GM12878 (cell line): Measurements from ENCODE around the gene SLC28A1. TPM values are rescaled to one million over a fixed set of nuclear protein-coding genes. Genes with fewer than 3 reads are reported as not detected.
A peak's percentile ranks its signal among the peaks of the same experiment; 100 is the strongest.

ENCODE experiments used
- BRCA1 ChIP-seq: IDR thresholded peaks from 2 replicates; pipeline ENCODE4 v1.6.1; 2011; ENCODE audit warnings: low read depth, low read length, improper control_type of control experiment
- CREM ChIP-seq: IDR thresholded peaks from 2 replicates; pipeline ENCODE4 v1.6.1; 2014; ENCODE audit warnings: antibody characterized with exemption, low read depth
- IKZF2 ChIP-seq, 2 experiments: fragments of 450-650 bp; IDR thresholded peaks; 2 replicates each; pipeline ENCODE4 v1.6.1; 2017; ENCODE audit warnings: mild to moderate bottlenecking in 2 of 2, moderate library complexity in 2 of 2
- IRF4 ChIP-seq: IDR thresholded peaks from 2 replicates; pipeline ENCODE4 v1.6.1; 2011; ENCODE audit warnings: low read depth, low read length
- KLF5 ChIP-seq: fragments of 450-650 bp; IDR thresholded peaks from 2 replicates; pipeline ENCODE4 v1.6.1; 2014; ENCODE audit warnings: mild to moderate bottlenecking; ENCODE audit not compliant: partially characterized antibody
- LARP7 ChIP-seq: fragments of 450-650 bp; IDR thresholded peaks from 2 replicates; pipeline ENCODE4 v1.6.1; 2017; ENCODE audit warnings: mild to moderate bottlenecking
- MYB ChIP-seq: fragments of 150-350 bp; IDR thresholded peaks from 2 replicates; pipeline ENCODE4 v1.6.1; 2014; ENCODE audit warnings: mild to moderate bottlenecking, low read depth, low read length, borderline replicate concordance
- MYC ChIP-seq: IDR thresholded peaks from 2 replicates; pipeline ENCODE4 v1.6.1; 2011; ENCODE audit warnings: mild to moderate bottlenecking, low read length, moderate library complexity, inconsistent platforms; ENCODE audit not compliant: insufficient read depth, insufficient replicate concordance, insufficient read length, severe bottlenecking
- NBN ChIP-seq: fragments of 450-650 bp; IDR thresholded peaks from 2 replicates; pipeline ENCODE4 v1.6.1; 2016
- NR2F1 ChIP-seq: fragments of 450-650 bp; conservative IDR thresholded peaks from 2 replicates; pipeline ENCODE4 v1.6.1; 2017; ENCODE audit warnings: mild to moderate bottlenecking
- POU2F2 ChIP-seq: IDR thresholded peaks from 3 replicates; pipeline ENCODE4 v1.6.1; 2011; ENCODE audit warnings: low read depth, mild to moderate bottlenecking, low read length, borderline replicate concordance
- RUNX3 ChIP-seq: IDR thresholded peaks from 2 replicates; pipeline ENCODE4 v1.6.1; 2012; ENCODE audit warnings: low read length, inconsistent platforms
- SIX5 ChIP-seq: IDR thresholded peaks from 2 replicates; pipeline ENCODE4 v1.6.1; 2011; ENCODE audit warnings: mild to moderate bottlenecking, low read depth, low read length, moderate library complexity; ENCODE audit not compliant: severe bottlenecking
- TCF3 ChIP-seq: IDR thresholded peaks from 2 replicates; pipeline ENCODE4 v1.6.1; 2012; ENCODE audit warnings: low read depth, mild to moderate bottlenecking, low read length, borderline replicate concordance; ENCODE audit not compliant: insufficient read depth
- ZNF24 ChIP-seq: fragments of 450-650 bp; IDR thresholded peaks from 2 replicates; pipeline ENCODE4 v1.6.1; 2017; ENCODE audit warnings: antibody characterized with exemption, mild to moderate bottlenecking
- ZSCAN29 ChIP-seq: fragments of 450-650 bp; IDR thresholded peaks from 2 replicates; pipeline ENCODE4 v1.6.1; 2017; ENCODE audit warnings: mild to moderate bottlenecking, moderate library complexity
- polyA plus RNA-seq, 11 experiments: library from polyadenylated mRNA; depleted of rRNA in 4 of 11; unstranded in 6 of 11; stranded (reverse) in 5 of 11; fragments of >200 nt; fragmentation: Nextera tagmentation in 4 of 11; fragmentation: Illumina TruSeq in 1 of 11; extraction: Ambion mirVana in 4 of 11; extraction: Trizol in 1 of 11; gene quantifications; 1 replicate in 1 of 11; 2 replicates in 10 of 11; pipeline versions ENCODE4 v1.2.1 to v1.2.3, GENCODE V29; 2011 to 2016; ENCODE audit warnings: inconsistent platforms in 2 of 11, missing spikeins in 2 of 11, low read depth in 1 of 11
- total RNA-seq, 4 experiments: library from RNA; depleted of rRNA in 3 of 4; stranded (reverse); fragments of >200 nt in 3 of 4; fragmentation: Illumina TruSeq in 1 of 4; extraction: Trizol in 1 of 4; gene quantifications; 2 replicates each; pipeline versions ENCODE4 v1.2.1 to v1.2.3, GENCODE V29; 2013 to 2021
- TF ChIP-seq, protein P1 (sequence below): fragments of 450-650 bp; conservative IDR thresholded peaks from 2 replicates; pipeline ENCODE4 v1.6.1; 2017; ENCODE audit warnings: mild to moderate bottlenecking, moderate library complexity
- TF ChIP-seq, protein P2 (sequence below): fragments of 450-650 bp; IDR thresholded peaks from 2 replicates; pipeline ENCODE4 v1.6.1; 2018; ENCODE audit warnings: borderline replicate concordance, mild to moderate bottlenecking; ENCODE audit not compliant: partially characterized antibody
- TF ChIP-seq, protein P3 (sequence below): fragments of 450-650 bp; IDR thresholded peaks from 2 replicates; pipeline ENCODE4 v1.6.1; 2016; ENCODE audit warnings: mild to moderate bottlenecking
- TF ChIP-seq, protein P4 (sequence below): fragments of 450-650 bp; IDR thresholded peaks from 2 replicates; pipeline ENCODE4 v1.6.1; 2014; ENCODE audit warnings: mild to moderate bottlenecking
- TF ChIP-seq, protein P5 (sequence below): fragments of 450-650 bp; IDR thresholded peaks from 2 replicates; pipeline ENCODE4 v1.6.1; 2017; ENCODE audit warnings: borderline replicate concordance

Gene SLC28A1
- total and polyA plus RNA-seq, 10 of the 15 experiments (the other 5 are each of a cell fraction or from before 2014, with no cell fraction given): not detected

DNA sequence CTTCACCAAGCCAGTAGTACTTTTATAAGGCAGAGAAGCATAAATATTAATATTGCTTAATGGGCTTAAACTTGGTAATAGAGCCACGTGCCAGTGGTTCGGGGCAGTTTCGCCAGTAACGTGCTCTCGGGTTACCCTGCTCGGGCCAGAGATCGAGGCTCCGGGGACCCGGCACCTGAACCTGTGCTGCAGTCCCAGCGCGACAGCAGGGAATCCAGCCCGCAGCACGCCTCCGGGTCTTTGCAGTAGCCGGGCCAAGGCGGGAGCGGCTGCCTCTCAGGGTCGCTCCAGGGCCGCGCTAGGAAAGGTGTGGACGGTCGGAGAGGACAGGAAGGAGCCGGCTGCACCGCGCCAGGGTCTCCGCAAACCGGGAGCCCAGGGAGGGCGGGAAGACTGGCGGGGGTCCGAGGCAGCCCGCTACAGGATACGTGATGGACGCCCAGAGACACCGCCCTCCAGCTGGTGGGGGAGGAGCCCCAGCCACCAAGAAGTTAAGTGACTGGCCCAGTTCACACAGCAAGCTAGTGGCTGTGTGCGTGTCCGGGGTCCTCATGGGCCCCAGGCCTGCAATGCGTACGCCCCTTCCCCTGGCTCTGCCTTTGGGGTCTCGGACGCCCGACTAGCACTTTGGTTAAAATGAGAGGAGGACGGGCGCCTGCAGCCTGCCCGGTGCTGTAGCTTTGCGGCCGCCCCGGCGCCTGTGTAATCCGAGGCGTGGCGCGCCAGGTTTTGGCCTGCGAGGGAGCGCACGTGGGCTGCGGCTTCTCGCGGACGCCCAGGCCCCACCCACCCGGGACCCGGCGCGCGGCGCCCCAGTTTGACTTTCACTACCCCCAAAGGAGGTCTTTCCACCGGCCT is 96.0 kb downstream of the SLC28A1 start (continued):
- TF ChIP-seq LARP7 (peak; percentile 72; the same call in 1 of the 2 replicates), SIX5 (no peak), KLF5 (peak; percentile 49), MYC (peak; percentile 54), MYB (no peak), NBN (peak; percentile 66; the same call in 1 of the 2 replicates), IKZF2 (IDR thresholded peaks at IDR 0.05) (peak in 1 of 2 experiments; percentile 51; a peak in 1 of 4 replicates), ZSCAN29 (peak; percentile 83), IRF4 (0 out of 2 replicates have a peak, but pooled peaks have one; percentile 3), CREM (peak; percentile 60), TCF3 (peak; percentile 67), NR2F1 (peak; percentile 95), BRCA1 (no peak), RUNX3 (peak; percentile 73), POU2F2 (0 out of 3 replicates have a peak, but pooled peaks have one; percentile 13), ZNF24 (0 out of 2 replicates have a peak, but pooled peaks have one; percentile 26)
- TF ChIP-seq, protein P1, sequence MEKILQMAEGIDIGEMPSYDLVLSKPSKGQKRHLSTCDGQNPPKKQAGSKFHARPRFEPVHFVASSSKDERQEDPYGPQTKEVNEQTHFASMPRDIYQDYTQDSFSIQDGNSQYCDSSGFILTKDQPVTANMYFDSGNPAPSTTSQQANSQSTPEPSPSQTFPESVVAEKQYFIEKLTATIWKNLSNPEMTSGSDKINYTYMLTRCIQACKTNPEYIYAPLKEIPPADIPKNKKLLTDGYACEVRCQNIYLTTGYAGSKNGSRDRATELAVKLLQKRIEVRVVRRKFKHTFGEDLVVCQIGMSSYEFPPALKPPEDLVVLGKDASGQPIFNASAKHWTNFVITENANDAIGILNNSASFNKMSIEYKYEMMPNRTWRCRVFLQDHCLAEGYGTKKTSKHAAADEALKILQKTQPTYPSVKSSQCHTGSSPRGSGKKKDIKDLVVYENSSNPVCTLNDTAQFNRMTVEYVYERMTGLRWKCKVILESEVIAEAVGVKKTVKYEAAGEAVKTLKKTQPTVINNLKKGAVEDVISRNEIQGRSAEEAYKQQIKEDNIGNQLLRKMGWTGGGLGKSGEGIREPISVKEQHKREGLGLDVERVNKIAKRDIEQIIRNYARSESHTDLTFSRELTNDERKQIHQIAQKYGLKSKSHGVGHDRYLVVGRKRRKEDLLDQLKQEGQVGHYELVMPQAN: peak; percentile 98
- TF ChIP-seq, protein P2, sequence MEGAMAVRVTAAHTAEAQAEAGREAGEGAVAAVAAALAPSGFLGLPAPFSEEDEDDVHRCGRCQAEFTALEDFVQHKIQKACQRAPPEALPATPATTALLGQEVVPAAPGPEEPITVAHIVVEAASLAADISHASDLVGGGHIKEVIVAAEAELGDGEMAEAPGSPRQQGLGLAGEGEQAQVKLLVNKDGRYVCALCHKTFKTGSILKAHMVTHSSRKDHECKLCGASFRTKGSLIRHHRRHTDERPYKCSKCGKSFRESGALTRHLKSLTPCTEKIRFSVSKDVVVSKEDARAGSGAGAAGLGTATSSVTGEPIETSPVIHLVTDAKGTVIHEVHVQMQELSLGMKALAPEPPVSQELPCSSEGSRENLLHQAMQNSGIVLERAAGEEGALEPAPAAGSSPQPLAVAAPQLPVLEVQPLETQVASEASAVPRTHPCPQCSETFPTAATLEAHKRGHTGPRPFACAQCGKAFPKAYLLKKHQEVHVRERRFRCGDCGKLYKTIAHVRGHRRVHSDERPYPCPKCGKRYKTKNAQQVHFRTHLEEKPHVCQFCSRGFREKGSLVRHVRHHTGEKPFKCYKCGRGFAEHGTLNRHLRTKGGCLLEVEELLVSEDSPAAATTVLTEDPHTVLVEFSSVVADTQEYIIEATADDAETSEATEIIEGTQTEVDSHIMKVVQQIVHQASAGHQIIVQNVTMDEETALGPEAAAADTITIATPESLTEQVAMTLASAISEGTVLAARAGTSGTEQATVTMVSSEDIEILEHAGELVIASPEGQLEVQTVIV: peak; percentile 24
- TF ChIP-seq, protein P3, sequence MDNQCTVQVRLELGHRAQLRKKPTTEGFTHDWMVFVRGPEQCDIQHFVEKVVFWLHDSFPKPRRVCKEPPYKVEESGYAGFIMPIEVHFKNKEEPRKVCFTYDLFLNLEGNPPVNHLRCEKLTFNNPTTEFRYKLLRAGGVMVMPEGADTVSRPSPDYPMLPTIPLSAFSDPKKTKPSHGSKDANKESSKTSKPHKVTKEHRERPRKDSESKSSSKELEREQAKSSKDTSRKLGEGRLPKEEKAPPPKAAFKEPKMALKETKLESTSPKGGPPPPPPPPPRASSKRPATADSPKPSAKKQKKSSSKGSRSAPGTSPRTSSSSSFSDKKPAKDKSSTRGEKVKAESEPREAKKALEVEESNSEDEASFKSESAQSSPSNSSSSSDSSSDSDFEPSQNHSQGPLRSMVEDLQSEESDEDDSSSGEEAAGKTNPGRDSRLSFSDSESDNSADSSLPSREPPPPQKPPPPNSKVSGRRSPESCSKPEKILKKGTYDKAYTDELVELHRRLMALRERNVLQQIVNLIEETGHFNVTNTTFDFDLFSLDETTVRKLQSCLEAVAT: peak; percentile 36; the same call in 1 of the 2 replicates
- TF ChIP-seq, protein P4, sequence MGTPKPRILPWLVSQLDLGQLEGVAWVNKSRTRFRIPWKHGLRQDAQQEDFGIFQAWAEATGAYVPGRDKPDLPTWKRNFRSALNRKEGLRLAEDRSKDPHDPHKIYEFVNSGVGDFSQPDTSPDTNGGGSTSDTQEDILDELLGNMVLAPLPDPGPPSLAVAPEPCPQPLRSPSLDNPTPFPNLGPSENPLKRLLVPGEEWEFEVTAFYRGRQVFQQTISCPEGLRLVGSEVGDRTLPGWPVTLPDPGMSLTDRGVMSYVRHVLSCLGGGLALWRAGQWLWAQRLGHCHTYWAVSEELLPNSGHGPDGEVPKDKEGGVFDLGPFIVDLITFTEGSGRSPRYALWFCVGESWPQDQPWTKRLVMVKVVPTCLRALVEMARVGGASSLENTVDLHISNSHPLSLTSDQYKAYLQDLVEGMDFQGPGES: 0 out of 2 replicates have a peak, but pooled peaks have one; percentile 5
- TF ChIP-seq, protein P5, sequence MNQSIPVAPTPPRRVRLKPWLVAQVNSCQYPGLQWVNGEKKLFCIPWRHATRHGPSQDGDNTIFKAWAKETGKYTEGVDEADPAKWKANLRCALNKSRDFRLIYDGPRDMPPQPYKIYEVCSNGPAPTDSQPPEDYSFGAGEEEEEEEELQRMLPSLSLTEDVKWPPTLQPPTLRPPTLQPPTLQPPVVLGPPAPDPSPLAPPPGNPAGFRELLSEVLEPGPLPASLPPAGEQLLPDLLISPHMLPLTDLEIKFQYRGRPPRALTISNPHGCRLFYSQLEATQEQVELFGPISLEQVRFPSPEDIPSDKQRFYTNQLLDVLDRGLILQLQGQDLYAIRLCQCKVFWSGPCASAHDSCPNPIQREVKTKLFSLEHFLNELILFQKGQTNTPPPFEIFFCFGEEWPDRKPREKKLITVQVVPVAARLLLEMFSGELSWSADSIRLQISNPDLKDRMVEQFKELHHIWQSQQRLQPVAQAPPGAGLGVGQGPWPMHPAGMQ: no peak
